Measurements from ENCODE around the gene PLXDC2.

PLXDC2 gene

GRCh38 chr10:20276127-20276979 is 460.1 kb downstream of the PLXDC2 start:
- no peaks in the 10 kb centered on the region for H3K4me1 Mint-ChIP-seq (ENCODE audit: low read depth)
- no peaks in the 10 kb centered on the region for H3K36me3 Mint-ChIP-seq (ENCODE audit: low read depth)
- H3K27me3 Mint-ChIP-seq, result no peaks in the 10 kb centered on the region
- H3K9me3 Mint-ChIP-seq, result peaks cover 3% of the 10 kb centered on the region
- no peak overlapping the region for H3K4me3 Mint-ChIP-seq
- no peak overlapping the region for H3K27ac Mint-ChIP-seq

GRCh38 chr10:20277820-20278219 is 461.6 kb downstream of the PLXDC2 start:
- no peak overlapping the region for H3K4me3 Mint-ChIP-seq
- H3K4me1 Mint-ChIP-seq (ENCODE audit: low read depth), result no peaks in the 10 kb centered on the region
- H3K9me3 Mint-ChIP-seq, result no peaks in the 10 kb centered on the region
- H3K27ac Mint-ChIP-seq, result no peak overlapping the region
- no peaks in the 10 kb centered on the region for H3K36me3 Mint-ChIP-seq (ENCODE audit: low read depth)
- H3K27me3 Mint-ChIP-seq, result no peaks in the 10 kb centered on the region

GRCh38 chr10:20281579-20281978 is 465.3 kb downstream of the PLXDC2 start:
- Mint-ChIP-seq H3K27me3 (no peaks in the 10 kb centered on the region), H3K4me1 (ENCODE audit: low read depth) (no peaks in the 10 kb centered on the region), H3K36me3 (ENCODE audit: low read depth) (no peaks in the 10 kb centered on the region), H3K27ac (no peak overlapping the region), H3K4me3 (no peak overlapping the region), H3K9me3 (no peaks in the 10 kb centered on the region)

- Mint-ChIP-seq H3K36me3 (ENCODE audit: low read depth) (no peaks in the 10 kb centered on the region), H3K4me3 (no peak overlapping the region), H3K4me1 (ENCODE audit: low read depth) (no peaks in the 10 kb centered on the region)
These were observed 471.4 kb downstream of the PLXDC2 start for GRCh38 chr10:20287586-20287985.

GRCh38 chr10:20288060-20288459 is 471.8 kb downstream of the PLXDC2 start:
- peaks cover 7% of the 10 kb centered on the region for H3K9me3 Mint-ChIP-seq
- no peak overlapping the region for H3K27ac Mint-ChIP-seq
- H3K4me1 Mint-ChIP-seq (ENCODE audit: low read depth), result no peaks in the 10 kb centered on the region
- H3K27me3 Mint-ChIP-seq, result no peaks in the 10 kb centered on the region
- H3K36me3 Mint-ChIP-seq (ENCODE audit: low read depth), result no peaks in the 10 kb centered on the region
- no peak overlapping the region for H3K4me3 Mint-ChIP-seq

More at GRCh38 chr10:20287586-20287985, 471.4 kb downstream of the PLXDC2 start:
- no peak overlapping the region for H3K27ac Mint-ChIP-seq
- no peaks in the 10 kb centered on the region for H3K27me3 Mint-ChIP-seq
- H3K9me3 Mint-ChIP-seq, result peaks cover 7% of the 10 kb centered on the region

GRCh38 chr10:20289070-20289828 is 473.0 kb downstream of the PLXDC2 start:
- Mint-ChIP-seq H3K9me3 (peaks cover 7% of the 10 kb centered on the region), H3K27me3 (no peaks in the 10 kb centered on the region), H3K4me3 (no peak overlapping the region), H3K27ac (no peak overlapping the region), H3K36me3 (ENCODE audit: low read depth) (no peaks in the 10 kb centered on the region), H3K4me1 (ENCODE audit: low read depth) (no peaks in the 10 kb centered on the region)

- Mint-ChIP-seq H3K27me3 (no peaks in the 10 kb centered on the region), H3K4me3 (no peak overlapping the region)
These were observed 482.2 kb downstream of the PLXDC2 start for GRCh38 chr10:20298417-20298816.

GRCh38 chr10:20299034-20299736 is 483.0 kb downstream of the PLXDC2 start:
- H3K4me3 Mint-ChIP-seq, result no peak overlapping the region
- no peak overlapping the region for H3K27ac Mint-ChIP-seq
- H3K4me1 Mint-ChIP-seq (ENCODE audit: low read depth), result no peaks in the 10 kb centered on the region
- no peaks in the 10 kb centered on the region for H3K36me3 Mint-ChIP-seq (ENCODE audit: low read depth)
- no peaks in the 10 kb centered on the region for H3K27me3 Mint-ChIP-seq
- peaks cover 9% of the 10 kb centered on the region for H3K9me3 Mint-ChIP-seq

More at GRCh38 chr10:20298417-20298816, 482.2 kb downstream of the PLXDC2 start:
- Mint-ChIP-seq H3K27ac (no peak overlapping the region), H3K4me1 (ENCODE audit: low read depth) (no peaks in the 10 kb centered on the region), H3K9me3 (peaks cover 9% of the 10 kb centered on the region), H3K36me3 (ENCODE audit: low read depth) (no peaks in the 10 kb centered on the region)

GRCh38 chr10:20300735-20301134 is 484.5 kb downstream of the PLXDC2 start:
- no peaks in the 10 kb centered on the region for H3K36me3 Mint-ChIP-seq (ENCODE audit: low read depth)
- peaks cover 13% of the 10 kb centered on the region for H3K9me3 Mint-ChIP-seq
- no peaks in the 10 kb centered on the region for H3K27me3 Mint-ChIP-seq
- no peaks in the 10 kb centered on the region for H3K4me1 Mint-ChIP-seq (ENCODE audit: low read depth)
- H3K4me3 Mint-ChIP-seq, result no peak overlapping the region
- no peak overlapping the region for H3K27ac Mint-ChIP-seq

GRCh38 chr10:20302033-20302432 is 485.8 kb downstream of the PLXDC2 start:
- no peaks in the 10 kb centered on the region for H3K4me1 Mint-ChIP-seq (ENCODE audit: low read depth)
- H3K4me3 Mint-ChIP-seq, result no peak overlapping the region
- no peak overlapping the region for H3K27ac Mint-ChIP-seq
- no peaks in the 10 kb centered on the region for H3K36me3 Mint-ChIP-seq (ENCODE audit: low read depth)
- H3K9me3 Mint-ChIP-seq, result peaks cover 13% of the 10 kb centered on the region
- no peaks in the 10 kb centered on the region for H3K27me3 Mint-ChIP-seq

GRCh38 chr10:20303453-20304152 is 487.4 kb downstream of the PLXDC2 start:
- Mint-ChIP-seq H3K4me1 (ENCODE audit: low read depth) (no peaks in the 10 kb centered on the region), H3K27ac (no peak overlapping the region), H3K36me3 (ENCODE audit: low read depth) (no peaks in the 10 kb centered on the region), H3K4me3 (no peak overlapping the region), H3K9me3 (peaks cover 13% of the 10 kb centered on the region), H3K27me3 (no peaks in the 10 kb centered on the region)

- H3K4me3 Mint-ChIP-seq, result no peak overlapping the region
- H3K27ac Mint-ChIP-seq, result no peak overlapping the region
- no peaks in the 10 kb centered on the region for H3K27me3 Mint-ChIP-seq
- H3K36me3 Mint-ChIP-seq (ENCODE audit: low read depth), result no peaks in the 10 kb centered on the region
- peaks cover 23% of the 10 kb centered on the region for H3K9me3 Mint-ChIP-seq
- no peaks in the 10 kb centered on the region for H3K4me1 Mint-ChIP-seq (ENCODE audit: low read depth)
These were observed 497.4 kb downstream of the PLXDC2 start for GRCh38 chr10:20313665-20314064.

- no peak overlapping the region for H3K27ac Mint-ChIP-seq
- peaks cover 19% of the 10 kb centered on the region for H3K9me3 Mint-ChIP-seq
- no peak overlapping the region for H3K4me3 Mint-ChIP-seq
- H3K4me1 Mint-ChIP-seq (ENCODE audit: low read depth), result no peaks in the 10 kb centered on the region
- H3K27me3 Mint-ChIP-seq, result no peaks in the 10 kb centered on the region
- no peaks in the 10 kb centered on the region for H3K36me3 Mint-ChIP-seq (ENCODE audit: low read depth)
These were observed 498.2 kb downstream of the PLXDC2 start for GRCh38 chr10:20314431-20314830.

GRCh38 chr10:20327954-20328353 is 511.7 kb downstream of the PLXDC2 start:
- peaks cover 7% of the 10 kb centered on the region for H3K9me3 Mint-ChIP-seq
- no peak overlapping the region for H3K4me3 Mint-ChIP-seq
- no peaks in the 10 kb centered on the region for H3K36me3 Mint-ChIP-seq (ENCODE audit: low read depth)
- no peaks in the 10 kb centered on the region for H3K4me1 Mint-ChIP-seq (ENCODE audit: low read depth)
- no peak overlapping the region for H3K27ac Mint-ChIP-seq
- no peaks in the 10 kb centered on the region for H3K27me3 Mint-ChIP-seq
